PFSK-1 (cell line): ENCODE data around the gene SLC17A2.

Experiments used
- FOXP2 ChIP-seq: optimal IDR thresholded peaks from 2 replicates; pipeline ENCODE3; 2011; ENCODE audit warnings: borderline replicate concordance, control low read depth, inconsistent platforms; ENCODE audit not compliant: insufficient read depth; ENCODE audit errors: extremely low read length, extremely low read depth
- POLR2AphosphoS5 ChIP-seq: IDR thresholded peaks from 2 replicates; pipeline ENCODE4 v1.6.1; 2012; ENCODE audit warnings: low read depth, mild to moderate bottlenecking, control low read depth, low read length, moderate library complexity
- SIN3A ChIP-seq: IDR thresholded peaks from 2 replicates; pipeline ENCODE4 v1.6.1; 2012; ENCODE audit warnings: mild to moderate bottlenecking, low read length, moderate library complexity, borderline replicate concordance; ENCODE audit not compliant: insufficient read depth
- TAF1 ChIP-seq: IDR thresholded peaks from 2 replicates; pipeline ENCODE4 v1.6.1; 2012; ENCODE audit warnings: low read length, control low read depth, borderline replicate concordance; ENCODE audit not compliant: insufficient read depth
- TF ChIP-seq, protein P1 (sequence below), 2 experiments: IDR thresholded peaks; 2 replicates each; pipeline versions ENCODE4 v1.6.1 to v1.8.0; 2011 to 2012; ENCODE audit warnings: low read depth in 2 of 2, low read length in 2 of 2, control low read depth in 1 of 2, inconsistent platforms in 1 of 2, mild to moderate bottlenecking in 1 of 2, moderate library complexity in 1 of 2; ENCODE audit not compliant: insufficient read depth in 1 of 2

Gene SLC17A2

DNA sequence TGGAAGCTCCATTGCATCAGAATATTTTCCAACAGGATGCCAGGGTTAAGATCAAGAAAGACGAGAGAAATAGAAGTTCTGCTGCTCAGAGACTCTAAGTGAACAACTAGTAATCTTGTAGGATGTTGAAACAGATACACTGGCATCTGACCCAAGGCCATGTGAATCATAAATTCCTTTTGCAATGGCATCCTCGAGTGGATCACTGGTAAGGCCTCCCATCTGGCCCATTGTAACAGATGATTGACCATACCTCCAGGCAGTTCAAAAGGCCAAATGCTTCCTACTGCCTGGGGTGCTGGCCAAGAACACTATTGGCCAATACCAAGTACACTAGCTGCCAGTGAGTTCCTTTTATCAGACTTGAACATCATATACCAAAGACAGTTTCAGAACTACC is 46.5 kb downstream of the SLC17A2 start:
- TF ChIP-seq, protein P1, sequence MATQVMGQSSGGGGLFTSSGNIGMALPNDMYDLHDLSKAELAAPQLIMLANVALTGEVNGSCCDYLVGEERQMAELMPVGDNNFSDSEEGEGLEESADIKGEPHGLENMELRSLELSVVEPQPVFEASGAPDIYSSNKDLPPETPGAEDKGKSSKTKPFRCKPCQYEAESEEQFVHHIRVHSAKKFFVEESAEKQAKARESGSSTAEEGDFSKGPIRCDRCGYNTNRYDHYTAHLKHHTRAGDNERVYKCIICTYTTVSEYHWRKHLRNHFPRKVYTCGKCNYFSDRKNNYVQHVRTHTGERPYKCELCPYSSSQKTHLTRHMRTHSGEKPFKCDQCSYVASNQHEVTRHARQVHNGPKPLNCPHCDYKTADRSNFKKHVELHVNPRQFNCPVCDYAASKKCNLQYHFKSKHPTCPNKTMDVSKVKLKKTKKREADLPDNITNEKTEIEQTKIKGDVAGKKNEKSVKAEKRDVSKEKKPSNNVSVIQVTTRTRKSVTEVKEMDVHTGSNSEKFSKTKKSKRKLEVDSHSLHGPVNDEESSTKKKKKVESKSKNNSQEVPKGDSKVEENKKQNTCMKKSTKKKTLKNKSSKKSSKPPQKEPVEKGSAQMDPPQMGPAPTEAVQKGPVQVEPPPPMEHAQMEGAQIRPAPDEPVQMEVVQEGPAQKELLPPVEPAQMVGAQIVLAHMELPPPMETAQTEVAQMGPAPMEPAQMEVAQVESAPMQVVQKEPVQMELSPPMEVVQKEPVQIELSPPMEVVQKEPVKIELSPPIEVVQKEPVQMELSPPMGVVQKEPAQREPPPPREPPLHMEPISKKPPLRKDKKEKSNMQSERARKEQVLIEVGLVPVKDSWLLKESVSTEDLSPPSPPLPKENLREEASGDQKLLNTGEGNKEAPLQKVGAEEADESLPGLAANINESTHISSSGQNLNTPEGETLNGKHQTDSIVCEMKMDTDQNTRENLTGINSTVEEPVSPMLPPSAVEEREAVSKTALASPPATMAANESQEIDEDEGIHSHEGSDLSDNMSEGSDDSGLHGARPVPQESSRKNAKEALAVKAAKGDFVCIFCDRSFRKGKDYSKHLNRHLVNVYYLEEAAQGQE (IDR thresholded peaks at IDR 0.05; ENCODE audit: insufficient read depth in 1 of 2, low read depth in 2 of 2, low read length in 2 of 2) = no peak
- TF ChIP-seq SIN3A (no peak), POLR2AphosphoS5 (no peak), FOXP2 (no peak), TAF1 (no peak)

GRCh38 chr6:25883536-25883935 is 47.0 kb downstream of the SLC17A2 start:
- no peak for TF ChIP-seq TAF1
- TF ChIP-seq SIN3A = no peak
- no peak for TF ChIP-seq FOXP2
- TF ChIP-seq, protein P1 (IDR thresholded peaks at IDR 0.05; ENCODE audit: insufficient read depth in 1 of 2, low read depth in 2 of 2, low read length in 2 of 2) = no peak
- no peak for TF ChIP-seq POLR2AphosphoS5

DNA sequence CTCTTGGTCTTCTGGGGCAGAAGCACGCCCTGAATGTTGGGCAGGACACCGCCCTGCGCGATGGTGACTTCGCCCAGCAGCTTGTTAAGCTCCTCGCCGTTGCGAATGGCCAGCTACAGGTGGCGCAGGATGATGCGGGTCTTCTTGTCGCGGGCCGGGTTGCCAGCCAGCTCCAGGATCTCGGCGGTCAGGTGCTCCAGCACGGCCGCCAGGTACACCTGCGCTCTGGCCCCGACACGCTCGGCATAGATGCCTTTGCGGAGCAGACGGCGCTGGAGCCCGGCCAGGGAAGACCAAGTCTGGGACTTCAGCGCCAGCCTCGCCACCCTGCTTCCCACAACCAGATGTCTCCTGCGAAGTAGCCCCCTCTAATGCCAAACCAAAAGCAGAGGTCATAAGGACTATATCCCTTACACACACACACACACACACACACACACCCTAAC is 48.4 kb downstream of the SLC17A2 start:
- TF ChIP-seq FOXP2 (no peak), SIN3A (no peak)
- TF ChIP-seq, protein P1 (IDR thresholded peaks at IDR 0.05; ENCODE audit: insufficient read depth in 1 of 2, low read depth in 2 of 2, low read length in 2 of 2) = no peak

GRCh38 chr6:25880601-25881000 is 49.9 kb downstream of the SLC17A2 start:
- TF ChIP-seq TAF1 = no peak
- TF ChIP-seq, protein P1 (IDR thresholded peaks at IDR 0.05; ENCODE audit: insufficient read depth in 1 of 2, low read depth in 2 of 2, low read length in 2 of 2) = no peak
- no peak for TF ChIP-seq FOXP2
- no peak for TF ChIP-seq POLR2AphosphoS5
- TF ChIP-seq SIN3A = no peak

DNA sequence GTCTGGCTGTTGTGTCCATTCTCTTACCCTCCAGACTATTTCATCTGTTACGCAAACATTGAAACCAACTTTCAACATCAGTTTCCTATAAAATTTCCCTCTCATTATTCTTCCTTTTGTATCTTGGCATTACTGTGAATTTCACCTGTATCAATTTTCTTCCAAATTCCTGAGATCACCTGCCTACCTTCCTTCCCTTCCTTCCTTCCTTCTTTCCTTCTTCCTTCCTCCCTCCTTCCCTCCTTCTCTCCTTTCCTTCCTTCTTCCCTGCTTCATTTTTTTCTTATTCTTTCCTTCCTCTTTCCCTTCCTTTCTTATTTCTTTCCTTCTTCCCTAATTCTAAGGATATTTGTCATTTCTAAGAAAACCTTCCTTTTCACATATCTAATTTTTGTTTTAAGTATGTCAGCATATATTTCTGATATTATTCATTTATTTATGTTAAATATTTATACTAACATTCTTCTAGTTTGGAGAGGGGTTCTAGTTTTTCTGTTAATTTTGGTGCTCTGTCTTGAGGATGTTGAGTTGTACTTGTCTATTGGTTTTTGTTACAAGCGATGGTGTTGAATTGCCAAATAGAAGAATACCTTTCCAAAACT is 51.7 kb downstream of the SLC17A2 start:
- TF ChIP-seq TAF1 (no peak), SIN3A (no peak), POLR2AphosphoS5 (no peak), FOXP2 (no peak)
